ENCODE results near the gene GRAMD2B.
"Not testable (repeated sequence)": the region's sequence is repeated elsewhere in the genome, so short reads cannot be mapped to it uniquely, and the experiment has no call there.

GRAMD2B gene

DNA sequence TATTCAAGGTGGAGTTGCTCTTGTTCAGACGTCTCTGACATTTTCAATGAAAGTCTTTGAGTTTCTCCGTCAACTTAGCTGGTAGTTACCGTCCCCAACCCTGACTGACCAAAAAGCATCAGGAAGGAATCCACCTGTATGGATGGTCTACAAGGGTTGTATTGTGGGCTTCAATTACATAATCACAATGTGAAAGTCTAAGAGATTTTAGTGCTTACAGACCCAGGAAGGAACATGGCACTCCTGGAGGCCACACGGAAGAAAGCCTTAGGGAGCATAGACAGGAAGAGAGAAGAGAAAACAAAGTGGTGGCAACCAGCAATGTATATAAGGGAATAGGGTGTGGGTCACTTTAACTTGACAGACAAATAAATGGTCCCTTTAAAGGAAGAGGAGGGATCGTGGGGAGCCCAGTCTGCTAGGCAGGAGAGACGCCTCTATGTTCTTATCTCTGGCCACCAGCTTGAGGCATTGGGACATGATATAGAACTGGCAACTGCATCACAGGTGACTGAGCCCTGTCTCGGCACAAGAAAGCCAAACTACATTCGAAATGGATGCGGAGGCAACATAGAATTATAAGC is 91.4 kb downstream of the GRAMD2B start:
- H3K9me3 Mint-ChIP-seq: no peaks in the 10 kb centered on the region

GRCh38 chr5:126515337-126515736 is 92.1 kb downstream of the GRAMD2B start:
- H3K9me3 Mint-ChIP-seq: no peaks in the 10 kb centered on the region

More for the DNA sequence above, 91.4 kb downstream of the GRAMD2B start:
- no peak overlapping the region for H3K4me3 Mint-ChIP-seq
- H3K4me1 Mint-ChIP-seq (ENCODE audit: low read depth): peaks cover 18% of the 10 kb centered on the region
- no peak overlapping the region for H3K27ac Mint-ChIP-seq
- H3K27me3 Mint-ChIP-seq: no peaks in the 10 kb centered on the region
- no peaks in the 10 kb centered on the region for H3K36me3 Mint-ChIP-seq (ENCODE audit: low read depth)

DNA sequence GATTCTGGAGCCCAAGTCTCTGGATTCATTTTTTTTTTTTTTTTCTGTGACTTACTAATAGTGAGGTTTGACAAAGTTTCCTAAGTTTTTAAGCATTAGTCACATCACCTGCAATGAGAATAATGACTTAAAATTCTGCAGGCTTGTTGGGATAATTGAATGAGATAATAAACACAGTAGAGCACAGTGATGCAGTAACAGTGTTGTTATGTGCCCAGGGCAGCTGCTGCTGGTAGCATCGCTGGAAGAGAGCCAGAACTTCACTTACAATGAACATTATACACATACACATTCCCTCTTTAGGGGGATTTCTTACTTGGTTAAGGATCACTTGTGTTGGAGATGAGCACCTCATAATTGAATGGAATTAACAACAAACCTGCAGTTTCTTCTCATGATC is 92.9 kb downstream of the GRAMD2B start:
- H3K36me3 Mint-ChIP-seq (ENCODE audit: low read depth): no peaks in the 10 kb centered on the region
- H3K4me1 Mint-ChIP-seq (ENCODE audit: low read depth): peaks cover 3% of the 10 kb centered on the region
- H3K27me3 Mint-ChIP-seq: no peaks in the 10 kb centered on the region
- no peaks in the 10 kb centered on the region for H3K9me3 Mint-ChIP-seq
- no peak overlapping the region for H3K27ac Mint-ChIP-seq
- no peak overlapping the region for H3K4me3 Mint-ChIP-seq

More at GRCh38 chr5:126515337-126515736, 92.1 kb downstream of the GRAMD2B start:
- Mint-ChIP-seq H3K4me3 (no peak overlapping the region), H3K4me1 (ENCODE audit: low read depth) (peaks cover 11% of the 10 kb centered on the region), H3K27me3 (no peaks in the 10 kb centered on the region), H3K27ac (no peak overlapping the region), H3K36me3 (ENCODE audit: low read depth) (no peaks in the 10 kb centered on the region)

DNA sequence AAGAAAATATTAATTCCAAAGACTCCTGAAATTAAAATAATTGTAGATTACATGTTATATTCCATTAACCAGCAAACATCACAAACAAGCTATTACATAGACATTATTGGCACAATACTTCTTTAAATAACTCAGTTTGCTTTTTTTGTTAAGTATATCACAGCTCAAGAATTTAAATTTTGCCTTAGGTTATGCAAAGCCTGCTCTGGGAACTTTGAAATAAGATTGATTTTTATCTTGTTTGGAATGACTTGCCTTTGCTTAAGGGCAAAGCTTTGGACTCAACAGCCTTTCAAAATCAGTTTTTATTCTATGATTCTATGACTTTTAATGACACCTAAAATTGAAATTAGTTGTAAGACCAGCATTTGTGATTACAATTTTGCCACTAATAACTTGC is 93.6 kb downstream of the GRAMD2B start:
- H3K4me3 Mint-ChIP-seq: no peak overlapping the region
- H3K36me3 Mint-ChIP-seq (ENCODE audit: low read depth): no peaks in the 10 kb centered on the region
- peaks cover 3% of the 10 kb centered on the region for H3K4me1 Mint-ChIP-seq (ENCODE audit: low read depth)
- no peaks in the 10 kb centered on the region for H3K27me3 Mint-ChIP-seq
- H3K27ac Mint-ChIP-seq: no peak overlapping the region
- H3K9me3 Mint-ChIP-seq: no peaks in the 10 kb centered on the region

- H3K4me1 Mint-ChIP-seq (ENCODE audit: low read depth); H3K9me3 Mint-ChIP-seq: not testable (repeated sequence)
Observed at GRCh38 chr5:126519223-126519622, 96.0 kb downstream of the GRAMD2B start.

DNA sequence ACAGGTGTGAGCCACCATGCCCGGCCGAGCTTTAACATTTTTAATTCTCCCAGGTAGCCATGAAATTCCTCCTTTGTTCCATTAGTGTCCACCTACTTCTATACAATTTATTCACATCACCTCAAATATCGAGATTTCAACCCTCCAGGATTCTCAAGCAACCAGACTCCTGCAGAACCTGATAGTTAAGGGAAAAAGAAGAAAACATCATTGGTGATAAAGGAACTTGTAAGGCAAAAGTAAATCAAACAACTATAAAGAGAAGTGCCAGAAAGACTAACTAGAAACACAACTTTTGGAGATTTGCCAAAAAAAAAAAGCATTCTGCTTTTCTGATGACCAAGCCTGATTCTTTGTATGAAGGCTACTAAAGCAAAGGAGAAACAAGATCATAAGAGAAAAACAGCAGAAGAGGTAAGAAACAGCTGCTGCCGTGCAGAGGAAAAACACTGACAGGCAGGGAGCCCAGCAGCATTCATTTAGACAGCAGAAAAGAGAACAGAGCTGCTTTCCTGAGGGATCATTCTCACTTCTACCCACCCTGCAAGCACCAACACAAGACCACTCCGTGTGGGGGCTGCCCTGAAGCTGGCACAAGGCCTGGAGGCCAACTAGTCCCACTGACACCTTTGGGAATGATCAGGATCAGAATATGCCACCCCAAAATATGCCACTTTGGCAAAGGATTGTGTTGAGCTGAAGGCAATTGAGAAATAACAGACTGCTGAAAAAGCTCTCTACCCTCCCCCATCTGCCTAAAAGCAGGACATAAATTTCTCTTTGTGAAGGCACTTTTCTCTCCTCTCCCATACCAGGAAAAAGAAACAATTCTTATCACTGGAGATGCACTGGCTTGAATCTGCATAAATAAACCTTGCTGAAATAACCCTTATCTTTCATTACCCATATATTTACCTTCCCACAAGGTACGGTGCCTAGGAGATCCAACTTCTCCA is 96.7 kb downstream of the GRAMD2B start:
- Mint-ChIP-seq H3K4me1 (ENCODE audit: low read depth) (no peaks in the 10 kb centered on the region), H3K36me3 (ENCODE audit: low read depth) (no peaks in the 10 kb centered on the region), H3K27ac (no peak overlapping the region), H3K9me3 (no peaks in the 10 kb centered on the region), H3K4me3 (no peak overlapping the region), H3K27me3 (no peaks in the 10 kb centered on the region)

More at GRCh38 chr5:126519223-126519622, 96.0 kb downstream of the GRAMD2B start:
- not testable (repeated sequence) for H3K27me3 Mint-ChIP-seq; H3K4me3 Mint-ChIP-seq; H3K27ac Mint-ChIP-seq; H3K36me3 Mint-ChIP-seq (ENCODE audit: low read depth)

DNA sequence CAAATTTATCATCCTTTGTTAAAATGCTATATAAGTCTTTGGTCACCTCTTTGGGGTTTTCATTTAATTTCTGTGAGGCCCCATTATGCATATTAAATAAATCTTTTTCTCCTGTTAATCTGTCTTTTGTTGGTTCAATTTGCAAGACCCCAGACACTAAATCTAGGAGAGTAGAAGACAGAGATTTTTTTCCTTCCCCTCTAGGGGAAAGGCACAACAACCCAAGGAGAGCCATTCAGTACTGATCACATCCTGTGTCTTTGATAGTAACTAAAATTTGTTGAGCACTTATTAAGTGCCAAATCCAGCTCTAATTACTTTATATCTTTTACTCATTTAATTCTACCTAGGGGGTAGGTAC is 97.4 kb downstream of the GRAMD2B start:
- Mint-ChIP-seq H3K9me3 (no peaks in the 10 kb centered on the region), H3K27ac (no peak overlapping the region), H3K36me3 (ENCODE audit: low read depth) (no peaks in the 10 kb centered on the region), H3K27me3 (no peaks in the 10 kb centered on the region), H3K4me3 (no peak overlapping the region), H3K4me1 (ENCODE audit: low read depth) (no peaks in the 10 kb centered on the region)

DNA sequence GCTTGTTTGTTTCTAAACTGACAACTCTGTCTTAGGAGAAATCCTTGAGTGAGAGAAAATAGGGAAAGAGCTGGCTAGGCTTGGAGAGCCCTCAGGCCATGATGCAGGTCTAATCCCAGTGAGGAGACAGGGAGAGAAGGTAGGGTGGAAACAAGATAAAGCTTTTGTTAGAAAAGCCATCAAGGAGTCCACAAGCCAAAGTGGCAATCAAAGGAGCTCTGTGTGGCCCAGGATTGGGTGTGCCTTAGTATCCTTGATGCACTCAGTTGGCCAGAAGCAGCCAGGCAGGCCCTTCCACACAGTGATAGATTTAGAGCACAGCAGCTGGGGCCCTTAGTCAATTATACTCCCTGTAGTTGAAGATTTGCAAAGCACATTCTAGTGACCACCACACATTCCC is 97.9 kb downstream of the GRAMD2B start:
- H3K4me3 Mint-ChIP-seq: no peak overlapping the region
- no peaks in the 10 kb centered on the region for H3K36me3 Mint-ChIP-seq (ENCODE audit: low read depth)
- H3K9me3 Mint-ChIP-seq: no peaks in the 10 kb centered on the region
- H3K4me1 Mint-ChIP-seq (ENCODE audit: low read depth): no peaks in the 10 kb centered on the region
- no peak overlapping the region for H3K27ac Mint-ChIP-seq
- H3K27me3 Mint-ChIP-seq: no peaks in the 10 kb centered on the region

DNA sequence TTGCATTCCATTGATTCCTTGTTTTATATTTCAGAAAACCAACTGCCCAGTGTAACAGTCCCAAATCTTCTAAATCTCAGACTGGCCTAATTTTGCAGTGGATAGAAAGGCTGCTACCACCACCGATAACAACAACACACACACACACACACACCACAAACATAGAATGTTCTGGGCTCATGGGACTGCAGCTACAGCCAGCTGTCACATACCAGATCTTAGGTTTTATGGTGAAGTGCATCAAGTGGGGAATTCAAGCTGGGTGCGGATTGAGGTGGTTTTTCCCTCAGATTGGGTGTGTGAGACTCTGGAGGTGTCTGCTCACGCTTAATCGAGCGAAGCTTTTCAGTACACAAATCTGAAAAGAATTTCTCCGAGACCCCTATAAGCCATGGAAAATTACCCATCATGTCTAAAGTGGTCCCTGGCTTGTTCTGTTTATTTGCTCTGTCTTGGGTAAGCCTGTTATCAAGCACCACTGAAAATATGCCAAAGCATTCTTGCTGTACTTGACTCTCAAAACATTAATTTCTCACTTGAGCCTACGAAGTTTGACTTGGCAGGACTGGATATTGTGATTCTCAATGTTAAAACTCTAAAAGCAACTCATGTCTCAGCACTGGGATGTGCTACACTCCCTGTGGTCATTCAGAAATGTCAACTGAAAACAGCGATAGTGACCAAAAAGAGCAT is 100.8 kb downstream of the GRAMD2B start:
- no peaks in the 10 kb centered on the region for H3K4me1 Mint-ChIP-seq (ENCODE audit: low read depth)

DNA sequence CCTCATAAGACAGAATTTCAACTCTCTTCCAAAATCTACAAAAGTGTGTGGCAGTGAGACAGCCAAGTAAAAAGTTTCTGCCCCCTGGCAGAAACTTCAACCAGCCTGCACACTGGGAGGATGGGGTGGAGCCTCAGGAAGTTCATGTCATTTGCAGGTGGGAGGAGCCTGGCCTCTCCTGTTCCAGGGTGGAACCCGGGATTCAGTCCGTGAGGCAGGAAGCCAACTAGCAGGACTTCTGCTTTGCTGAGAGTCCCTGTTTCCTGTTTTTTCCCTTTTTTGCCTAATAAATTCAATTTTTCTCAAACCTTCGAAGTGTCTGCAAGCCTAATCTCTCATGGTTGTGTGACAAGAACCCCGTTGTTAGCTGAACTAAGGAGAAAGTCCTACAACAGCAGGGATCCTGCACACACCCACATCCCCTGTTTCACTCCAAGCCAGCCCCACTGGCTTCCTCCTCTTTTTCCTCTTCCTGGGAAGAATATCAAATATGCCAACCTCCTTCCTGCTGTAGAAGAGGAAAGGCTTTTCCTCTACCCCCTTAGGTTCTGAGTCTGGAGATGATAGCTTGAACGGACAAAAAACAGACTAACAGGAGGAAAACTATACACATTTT is 102.5 kb downstream of the GRAMD2B start:
- no peaks in the 10 kb centered on the region for H3K9me3 Mint-ChIP-seq
- no peaks in the 10 kb centered on the region for H3K36me3 Mint-ChIP-seq (ENCODE audit: low read depth)
- no peak overlapping the region for H3K27ac Mint-ChIP-seq
- H3K4me3 Mint-ChIP-seq: no peak overlapping the region
- no peaks in the 10 kb centered on the region for H3K4me1 Mint-ChIP-seq (ENCODE audit: low read depth)
- H3K27me3 Mint-ChIP-seq: no peaks in the 10 kb centered on the region

More for the DNA sequence above, 100.8 kb downstream of the GRAMD2B start:
- Mint-ChIP-seq H3K27ac (no peak overlapping the region), H3K9me3 (no peaks in the 10 kb centered on the region), H3K36me3 (ENCODE audit: low read depth) (no peaks in the 10 kb centered on the region), H3K4me3 (no peak overlapping the region), H3K27me3 (no peaks in the 10 kb centered on the region)

DNA sequence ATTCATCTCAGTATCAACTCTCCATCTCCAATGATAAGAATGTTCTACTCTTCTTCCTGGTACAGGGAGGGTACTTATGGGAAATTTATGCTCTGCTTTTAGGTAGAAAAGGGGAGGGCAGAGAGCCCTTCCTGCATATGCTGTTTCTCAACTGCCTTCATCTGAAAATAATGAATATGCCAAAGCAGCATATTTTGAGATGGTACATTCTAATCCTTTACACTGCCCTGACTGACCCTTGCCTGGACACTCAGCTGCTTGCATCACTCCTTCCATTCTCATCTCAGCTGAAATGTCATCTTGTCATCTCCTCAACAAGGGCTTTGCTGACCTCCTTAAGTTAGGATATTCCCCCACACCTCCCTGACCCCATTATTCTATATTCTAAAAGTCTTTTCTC is 103.3 kb downstream of the GRAMD2B start:
- Mint-ChIP-seq H3K27ac (no peak overlapping the region), H3K9me3 (no peaks in the 10 kb centered on the region), H3K4me1 (ENCODE audit: low read depth) (no peaks in the 10 kb centered on the region), H3K4me3 (no peak overlapping the region), H3K36me3 (ENCODE audit: low read depth) (no peaks in the 10 kb centered on the region), H3K27me3 (no peaks in the 10 kb centered on the region)

DNA sequence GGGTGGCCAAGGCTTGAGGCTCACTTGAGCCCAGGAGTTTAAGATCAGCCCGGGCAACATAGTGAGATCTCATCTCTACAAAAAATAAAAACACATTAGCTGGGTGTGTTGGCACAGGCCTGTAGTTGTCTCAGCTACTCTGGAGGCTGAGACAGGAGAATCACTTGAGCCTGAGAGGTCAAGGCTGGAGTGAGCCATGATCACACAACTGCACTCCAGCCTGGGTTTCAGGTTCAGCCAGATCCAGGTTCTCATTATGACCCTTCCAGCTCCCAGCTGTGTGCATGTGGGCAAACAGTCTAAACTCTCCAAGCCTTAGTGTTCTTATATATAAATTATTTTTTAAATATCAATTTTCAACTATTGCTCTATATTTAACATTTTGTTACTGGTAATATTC is 103.9 kb downstream of the GRAMD2B start:
- H3K27me3 Mint-ChIP-seq: no peaks in the 10 kb centered on the region
- no peak overlapping the region for H3K27ac Mint-ChIP-seq
- no peaks in the 10 kb centered on the region for H3K4me1 Mint-ChIP-seq (ENCODE audit: low read depth)
- H3K9me3 Mint-ChIP-seq: no peaks in the 10 kb centered on the region
- H3K36me3 Mint-ChIP-seq (ENCODE audit: low read depth): no peaks in the 10 kb centered on the region
- H3K4me3 Mint-ChIP-seq: no peak overlapping the region

DNA sequence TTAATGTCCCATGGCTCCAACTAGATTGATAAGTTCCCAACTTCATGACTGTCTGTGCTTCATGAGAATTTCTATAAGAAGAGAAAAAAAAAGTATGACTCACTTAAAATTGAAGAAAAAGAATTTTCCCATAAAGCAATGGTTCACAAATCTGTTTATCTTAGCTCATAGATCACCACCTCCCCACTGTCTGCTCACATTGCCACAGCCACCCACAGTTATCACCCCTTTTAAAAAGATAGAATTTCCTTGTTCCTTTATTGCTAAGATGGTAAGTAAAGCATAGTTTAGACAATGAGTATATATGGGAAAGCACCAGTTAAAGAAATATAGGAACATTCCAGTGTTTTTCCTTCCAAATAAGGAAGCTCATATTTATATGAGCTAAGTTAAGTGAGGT is 104.7 kb downstream of the GRAMD2B start:
- no peaks in the 10 kb centered on the region for H3K4me1 Mint-ChIP-seq (ENCODE audit: low read depth)
- no peak overlapping the region for H3K27ac Mint-ChIP-seq
- H3K9me3 Mint-ChIP-seq: no peaks in the 10 kb centered on the region
- no peaks in the 10 kb centered on the region for H3K27me3 Mint-ChIP-seq
- no peak overlapping the region for H3K4me3 Mint-ChIP-seq
- no peaks in the 10 kb centered on the region for H3K36me3 Mint-ChIP-seq (ENCODE audit: low read depth)

- H3K4me3 Mint-ChIP-seq: no peak overlapping the region
- H3K27ac Mint-ChIP-seq: no peak overlapping the region
Observed at GRCh38 chr5:126531543-126532120, 108.4 kb downstream of the GRAMD2B start.

More at GRCh38 chr5:126531543-126532120, 108.4 kb downstream of the GRAMD2B start:
- no peaks in the 10 kb centered on the region for H3K27me3 Mint-ChIP-seq
- no peaks in the 10 kb centered on the region for H3K36me3 Mint-ChIP-seq (ENCODE audit: low read depth)
- no peaks in the 10 kb centered on the region for H3K4me1 Mint-ChIP-seq (ENCODE audit: low read depth)
- no peaks in the 10 kb centered on the region for H3K9me3 Mint-ChIP-seq
